Loucy (cell line): ENCODE data around the gene LILRB2.

Source experiments
- H2AFZ ChIP-seq: fragments of 200-600 bp; sonication (generic); 2 replicates; pipeline ENCODE4 v1.6.0; 2016; ENCODE audit warnings: antibody characterized with exemption, mild to moderate bottlenecking, low read length, moderate library complexity
- H3F3A ChIP-seq: fragments of 200-600 bp; 2 replicates; pipeline ENCODE4 v1.6.0; 2016; ENCODE audit warnings: antibody characterized with exemption, low read depth, mild to moderate bottlenecking
- H3K27me3 ChIP-seq: fragments of 200-600 bp; sonication (generic); 2 replicates; pipeline ENCODE4 v1.6.1; 2014; ENCODE audit warnings: low read length, mild to moderate bottlenecking; ENCODE audit not compliant: insufficient read depth, poor library complexity, severe bottlenecking
- H3K36me3 ChIP-seq: fragments of 200-600 bp; sonication (generic); 2 replicates; pipeline ENCODE4 v1.6.1; 2016; ENCODE audit warnings: low read length; ENCODE audit not compliant: insufficient read depth
- H3K4me1 ChIP-seq: fragments of 200-600 bp; sonication (generic); 2 replicates; pipeline ENCODE4 v1.5.1; 2014; ENCODE audit warnings: low read length, mild to moderate bottlenecking; ENCODE audit not compliant: insufficient read depth, poor library complexity, severe bottlenecking
- H3K4me2 ChIP-seq: fragments of 200-600 bp; sonication (generic); 2 replicates; pipeline ENCODE4 v1.6.0; 2014; ENCODE audit warnings: antibody characterized with exemption, low read length, low read depth, mild to moderate bottlenecking; ENCODE audit not compliant: poor library complexity, severe bottlenecking
- H3K4me3 ChIP-seq: fragments of 200-600 bp; sonication (generic); 2 replicates; pipeline ENCODE4 v1.5.1; 2014; ENCODE audit warnings: low read length, mild to moderate bottlenecking, mixed read lengths; ENCODE audit not compliant: poor library complexity, severe bottlenecking
- H3K79me2 ChIP-seq: fragments of 200-600 bp; sonication (generic); 2 replicates; pipeline ENCODE4 v1.6.1; 2014; ENCODE audit warnings: low read length; ENCODE audit not compliant: insufficient read depth
- H3K9ac ChIP-seq: fragments of 200-600 bp; sonication (generic); 2 replicates; pipeline ENCODE4 v1.6.0; 2014; ENCODE audit warnings: mild to moderate bottlenecking, low read depth, low read length, moderate library complexity; ENCODE audit not compliant: poor library complexity, severe bottlenecking
- H3K9me2 ChIP-seq: fragments of 200-600 bp; sonication (generic); replicated peaks from 2 replicates; pipeline ENCODE4 v1.6.1; 2016; ENCODE audit warnings: low read depth, low read length, mixed read lengths
- H3K9me3 ChIP-seq: fragments of 200-600 bp; sonication (generic); 2 replicates; pipeline ENCODE4 v1.6.1; 2014; ENCODE audit warnings: mild to moderate bottlenecking, antibody characterized with exemption, low read length, low read depth; ENCODE audit not compliant: insufficient read depth
- H4K20me1 ChIP-seq: fragments of 200-600 bp; sonication (generic); 2 replicates; pipeline ENCODE4 v1.6.0; 2014; ENCODE audit warnings: antibody characterized with exemption, low read length, mild to moderate bottlenecking; ENCODE audit not compliant: insufficient read depth, poor library complexity, severe bottlenecking
- CTCF ChIP-seq: fragments of 200-600 bp; sonication (generic); conservative IDR thresholded peaks from 2 replicates; pipeline ENCODE4 v1.5.1; 2014; ENCODE audit warnings: mild to moderate bottlenecking, antibody characterized with exemption, low read length
- EZH2phosphoT487 ChIP-seq: fragments of 200-600 bp; IDR thresholded peaks from 2 replicates; pipeline ENCODE4 v1.6.1; 2018; ENCODE audit warnings: antibody characterized with exemption, mild to moderate bottlenecking, moderate library complexity, borderline replicate concordance

LILRB2 gene

GRCh38 chr19:54256250-54257115 is 24.4 kb downstream of the LILRB2 start:
- Histone ChIP-seq H3K4me2 (no peak overlapping the region), H3K27me3 (no peaks in the 10 kb centered on the region), H3K9ac (no peak overlapping the region), H3K36me3 (no peaks in the 10 kb centered on the region), H3F3A (no peaks in the 10 kb centered on the region), H4K20me1 (no peaks in the 10 kb centered on the region), H3K9me2 (no peaks in the 10 kb centered on the region), H3K9me3 (no peaks in the 10 kb centered on the region), H2AFZ (no peak overlapping the region), H3K79me2 (no peaks in the 10 kb centered on the region), H3K4me1 (no peaks in the 10 kb centered on the region), H3K4me3 (no peak overlapping the region)
- TF ChIP-seq EZH2phosphoT487 (no peak), CTCF (no peak)

GRCh38 chr19:54255105-54255775 is 25.7 kb downstream of the LILRB2 start:
- Histone ChIP-seq H3K36me3 (no peaks in the 10 kb centered on the region), H3K4me1 (no peaks in the 10 kb centered on the region), H3K9me3 (no peaks in the 10 kb centered on the region), H4K20me1 (no peaks in the 10 kb centered on the region), H3K4me3 (no peak overlapping the region), H3K4me2 (no peak overlapping the region), H3K79me2 (no peaks in the 10 kb centered on the region), H3K27me3 (no peaks in the 10 kb centered on the region), H3K9me2 (no peaks in the 10 kb centered on the region), H3K9ac (no peak overlapping the region), H3F3A (no peaks in the 10 kb centered on the region), H2AFZ (no peak overlapping the region)
- no peak for TF ChIP-seq EZH2phosphoT487
- TF ChIP-seq CTCF: no peak

GRCh38 chr19:54254195-54254906 is 26.6 kb downstream of the LILRB2 start:
- Histone ChIP-seq H3K9ac (no peak overlapping the region), H4K20me1 (no peaks in the 10 kb centered on the region), H3K79me2 (no peaks in the 10 kb centered on the region), H3K36me3 (no peaks in the 10 kb centered on the region), H3K9me3 (no peaks in the 10 kb centered on the region), H3K4me1 (no peaks in the 10 kb centered on the region), H3F3A (no peaks in the 10 kb centered on the region), H3K9me2 (no peaks in the 10 kb centered on the region), H3K27me3 (no peaks in the 10 kb centered on the region), H3K4me2 (no peak overlapping the region), H2AFZ (no peak overlapping the region), H3K4me3 (no peak overlapping the region)
- no peak for TF ChIP-seq EZH2phosphoT487
- no peak for TF ChIP-seq CTCF
